K562 (cell line): ENCODE results near the gene NFATC3. TPM values are rescaled to one million over a fixed set of nuclear protein-coding genes. Genes with fewer than 3 reads are reported as not detected.

Source experiments
- ATAC-seq: fragments of 200-7000 bp; cut with Tn5 transposase; 3 replicates; pipeline ENCODE4 v1.9.1; 2020; ENCODE audit warnings: moderate library complexity
- BruUV-seq: library from RNA; stranded (reverse); fragments of 400-500 nt; replicated peaks from 2 replicates; lab custom pipeline; 2021; lab: Mats Ljungman, UMichigan
- CTCF ChIA-PET: fragments of 300-600 bp; formaldehyde crosslinking; extraction: SDS; loops from one replicate; lab custom pipeline; 2021; ENCODE audit warnings: low intra/inter-chr PET ratio; lab: Yijun Ruan, JAX
- POLR2A ChIA-PET: fragments of 300-600, 350-650 bp; sonication (Branson Sonifier 250); formaldehyde crosslinking; extraction: SDS; loops from one replicate; lab custom pipeline; 2021; ENCODE audit warnings: antibody characterized with exemption, inconsistent platforms; lab: Yijun Ruan, JAX
- DNase-seq, 4 experiments: peaks; one replicate each; pipeline versions ENCODE4 v3.0.0 to v3.0.0-alpha.2; 2011 to 2018; ENCODE audit warnings: low spot score in 3 of 4, mixed read lengths in 3 of 4; ENCODE audit errors: extremely low read depth in 1 of 4
- FAIRE-seq: peaks from 2 replicates; lab custom pipeline; 2011; peaks lifted over from hg19 to GRCh38; lab: Jason Lieb, UNC
- H2AFZ ChIP-seq: 2 replicates; pipeline ENCODE4 v1.6.0; 2011; ENCODE audit warnings: low read depth, low read length, control low read depth, inconsistent platforms
- H3K27ac ChIP-seq: fragments of 200-600 bp; 3 replicates; pipeline ENCODE4 v1.8.0; 2011; ENCODE audit warnings: low read depth, mild to moderate bottlenecking, control low read depth, inconsistent platforms, low read length, moderate library complexity, mixed read lengths; ENCODE audit errors: extremely low read depth
- H3K27me3 ChIP-seq, 2 experiments: fragments of 300-600 bp in 1 of 2; 2 replicates in 1 of 2; 3 replicates in 1 of 2; pipeline versions ENCODE4 v1.6.0 to v1.8.0; 2011; ENCODE audit warnings: inconsistent platforms in 2 of 2, low read length in 2 of 2, mild to moderate bottlenecking in 1 of 2, mixed read lengths in 1 of 2, moderate library complexity in 1 of 2; ENCODE audit not compliant: control insufficient read depth in 2 of 2, insufficient read depth in 2 of 2
- H3K36me3 ChIP-seq: fragments of 300-600 bp; 3 replicates; pipeline ENCODE4 v1.8.0; 2011; ENCODE audit warnings: mild to moderate bottlenecking, low read length, inconsistent platforms; ENCODE audit not compliant: control insufficient read depth, insufficient read depth
- H3K4me1 ChIP-seq, 2 experiments: fragments of 200-600 bp in 1 of 2; replicated peaks in 1 of 2; 2 replicates in 1 of 2; 3 replicates in 1 of 2; pipeline versions ENCODE4 v1.5.1 to v1.8.0; 2011; ENCODE audit warnings: inconsistent platforms in 2 of 2, low read length in 2 of 2, mild to moderate bottlenecking in 1 of 2, mixed read lengths in 1 of 2, moderate library complexity in 1 of 2; ENCODE audit not compliant: control insufficient read depth in 2 of 2, insufficient read depth in 2 of 2
- H3K4me2 ChIP-seq: 2 replicates; pipeline ENCODE4 v1.6.1; 2011; ENCODE audit warnings: low read length, control low read depth, inconsistent platforms, mixed read lengths; ENCODE audit not compliant: insufficient read depth
- H3K4me3 ChIP-seq: fragments of 200-600 bp; sonication (generic), shearing (Covaris generic); 2 replicates; pipeline ENCODE4 v1.5.1; 2016; ENCODE audit warnings: control low read depth, inconsistent platforms
- H3K79me2 ChIP-seq: fragments of 200-600 bp; 3 replicates; pipeline ENCODE4 v1.8.0; 2011; ENCODE audit warnings: low read length, inconsistent platforms; ENCODE audit not compliant: control insufficient read depth, insufficient read depth
- H3K9ac ChIP-seq, 2 experiments: 2 replicates each; pipeline versions ENCODE4 v1.6.0 to v1.6.1; 2011; ENCODE audit warnings: low read depth in 2 of 2, low read length in 2 of 2, control low read depth in 1 of 2, inconsistent platforms in 1 of 2, mild to moderate bottlenecking in 1 of 2, mixed read lengths in 1 of 2; ENCODE audit not compliant: insufficient read depth in 1 of 2
- H3K9me1 ChIP-seq: one replicate; pipeline ENCODE4 v1.6.0; 2011; ENCODE audit warnings: inconsistent platforms, mild to moderate bottlenecking, low read length, moderate library complexity; ENCODE audit not compliant: control insufficient read depth, insufficient read depth
- H3K9me3 ChIP-seq: replicated peaks from 2 replicates; pipeline ENCODE4 v1.5.1; 2011; ENCODE audit warnings: low read depth, low read length, inconsistent platforms; ENCODE audit not compliant: control insufficient read depth, insufficient read depth
- H4K20me1 ChIP-seq: replicated peaks from 2 replicates; pipeline ENCODE4 v1.6.1; 2011; ENCODE audit warnings: low read length, inconsistent platforms, mixed read lengths; ENCODE audit not compliant: control insufficient read depth, insufficient read depth
- ARID3A ChIP-seq: IDR thresholded peaks from 2 replicates; pipeline ENCODE4 v1.6.1; 2012; ENCODE audit warnings: low read depth, low read length, improper control_type of control experiment, borderline replicate concordance
- ELF1 ChIP-seq: fragments of 200-800 bp; sonication (Bioruptor generic); IDR thresholded peaks from 2 replicates; pipeline ENCODE4 v1.6.1; 2016; ENCODE audit warnings: missing genetic modification characterization, missing compliant biosample characterization
- MAFF ChIP-seq: IDR thresholded peaks from 2 replicates; pipeline ENCODE4 v1.6.1; 2012; ENCODE audit warnings: low read length, improper control_type of control experiment
- MYNN ChIP-seq, 2 experiments: sonication (generic); formaldehyde crosslinking in 1 of 2; IDR thresholded peaks; 2 replicates each; pipeline versions ENCODE4 v1.5.0 to v1.6.1; 2016 to 2020; ENCODE audit warnings: antibody characterized with exemption in 1 of 2, missing genetic modification reagents in 1 of 2
- SRSF3 ChIP-seq: fragments of 200-400 bp; formaldehyde crosslinking; IDR thresholded peaks from 2 replicates; pipeline ENCODE4 v1.6.1; 2016; ENCODE audit warnings: mild to moderate bottlenecking, low read length, moderate library complexity; ENCODE audit not compliant: insufficient read depth
- UBTF ChIP-seq, 2 experiments: IDR thresholded peaks; 2 replicates each; pipeline ENCODE4 v1.6.1; 2012; ENCODE audit warnings: improper control_type of control experiment in 2 of 2, low read depth in 2 of 2, low read length in 2 of 2, borderline replicate concordance in 1 of 2
- WGBS: fragments of 100-300 bp; shearing (Covaris generic); methylation state at CpG from one replicate; pipeline ENCODE4 v1.1.6; 2016; ENCODE audit warnings: low coverage, mixed read lengths; ENCODE audit not compliant: insufficient coverage; ENCODE audit errors: missing lambda C conversion rate; 5-methylcytosine and 5-hydroxymethylcytosine counted together
- in situ Hi-C: fragments of 300-500 bp; cut with MboI; formaldehyde crosslinking; loops from 4 replicates; pipeline ENCODE4 v1.15.0; 2018; ENCODE audit warnings: inconsistent platforms, mixed read lengths
- intact Hi-C: fragments of 100-400 bp; cut with micrococcal nuclease; formaldehyde crosslinking; loops from 2 replicates; pipeline ENCODE4 v1.14.2; 2022
- polyA plus RNA-seq, 8 experiments: library from polyadenylated mRNA; depleted of rRNA in 4 of 8; stranded (reverse) in 5 of 8; unstranded in 3 of 8; fragments of >200 nt; fragmentation: Nextera tagmentation in 2 of 8; fragmentation: Illumina TruSeq in 1 of 8; extraction: Ambion mirVana in 2 of 8; extraction: Trizol in 1 of 8; gene quantifications; 2 replicates each; pipeline versions ENCODE4 v1.2.1 to v1.2.3, GENCODE V29; 2011 to 2014; ENCODE audit warnings: inconsistent platforms in 1 of 8, missing spikeins in 1 of 8
- total RNA-seq, 7 experiments: library from RNA; depleted of rRNA in 6 of 7; stranded (reverse); fragments of >200 nt in 6 of 7; fragmentation: Illumina TruSeq in 2 of 7; extraction: Trizol in 2 of 7; gene quantifications; 2 replicates each; pipeline versions ENCODE4 v1.2.1 to v1.2.3, GENCODE V29; 2011 to 2021; ENCODE audit warnings: low replicate concordance in 1 of 7

NFATC3 gene
- total and polyA plus RNA-seq, 9 of the 15 experiments (the other 6 are each of a cell fraction or from before 2014, with no cell fraction given): 15.7 to 98.4 (median 59.4) TPM

- FAIRE-seq (no peak), ATAC-seq (no peak), DNase-seq (peak in 1 of 4 experiments; percentile 8)
- no peaks in the 10 kb centered on the region; the same call in 2 of the 3 replicates for H3K36me3 ChIP-seq
- BruUV-seq: no TSS peak
- intact Hi-C loops (no loop called here), in situ Hi-C loops (no loop called here)
- POLR2A ChIA-PET: interaction anchor here (0.6 to 4.0 kb wide), 4 partner anchors 8 to 473 kb away, joined by 3 to 33 read pairs (median 4); no protein-coding TSS in a partner anchor
- peaks cover 74% of the 10 kb centered on the region for H3K79me2 ChIP-seq
- H3K9me1 ChIP-seq: no peaks in the 10 kb centered on the region
- CTCF ChIA-PET: no interaction called here
- peak overlapping the region; percentile 72 for H3K4me3 ChIP-seq
- H3K4me2 ChIP-seq: peak overlapping the region; percentile 83
- H3K4me1 ChIP-seq: peaks cover 32 to 34% of the 10 kb centered on the region in 2 experiments
- no peaks in the 10 kb centered on the region for H3K9me3 ChIP-seq
- 2% methylated on average over 2 of the region's 2 CpGs for WGBS
- H3K27me3 ChIP-seq: no peaks in the 10 kb centered on the region
- H2AFZ ChIP-seq: no peak overlapping the region
- no peaks in the 10 kb centered on the region for H4K20me1 ChIP-seq
- H3K27ac ChIP-seq: peak overlapping the region; percentile 85
- H3K9ac ChIP-seq: peak overlapping the region in 1 of 2 experiments; percentile 84; a peak in 2 of 4 replicates
- TF ChIP-seq UBTF (IDR thresholded peaks at IDR 0.05; ENCODE audit: borderline replicate concordance in 1 of 2, low read depth in 2 of 2, low read length in 2 of 2) (0 out of 4 replicates have a peak, but pooled peaks of 1 of the 2 experiments have one; percentile 30), SRSF3 (no peak), MYNN (IDR thresholded peaks at IDR 0.05) (no peak), MYNN (CRISPR knock-in tag; IDR thresholded peaks at IDR 0.05) (no peak), ARID3A (peak; percentile 59; the same call in 1 of the 2 replicates), MAFF (no peak), ELF1 (tag) (0 out of 2 replicates have a peak, but pooled peaks have one; percentile 11)
These were observed 2.5 kb downstream of the NFATC3 start for GRCh38 chr16:68087688-68088087.
